Endodermal cell (in vitro differentiated cells): ENCODE measurements around the gene TRAPPC3L. TPM values are rescaled to one million over a fixed set of nuclear protein-coding genes. Genes with fewer than 3 reads are reported as not detected.
A peak's percentile ranks its signal among the peaks of the same experiment; 100 is the strongest.

Experiments used
- DNase-seq: peaks from one replicate; pipeline ENCODE4 v3.0.0-alpha.2; 2017
- H3K27ac ChIP-seq: 2 replicates; pipeline ENCODE4 v1.5.1; 2013; ENCODE audit warnings: mild to moderate bottlenecking, low read depth, low read length, moderate library complexity
- H3K27me3 ChIP-seq: 2 replicates; pipeline ENCODE4 v1.6.1; 2013; ENCODE audit warnings: mild to moderate bottlenecking, low read length, moderate library complexity; ENCODE audit not compliant: insufficient read depth, control insufficient read depth, poor library complexity, severe bottlenecking
- H3K36me3 ChIP-seq: 2 replicates; pipeline ENCODE4 v1.7.0; 2013; ENCODE audit warnings: mild to moderate bottlenecking, low read length, moderate library complexity; ENCODE audit not compliant: control insufficient read depth, insufficient read depth
- H3K4me1 ChIP-seq: one replicate; pipeline ENCODE4 v1.7.0; 2013; ENCODE audit warnings: low read length; ENCODE audit not compliant: control insufficient read depth, insufficient read depth
- H3K4me3 ChIP-seq: 2 replicates; pipeline ENCODE4 v1.5.1; 2013; ENCODE audit warnings: mild to moderate bottlenecking, low read length, moderate library complexity
- H3K9ac ChIP-seq: 2 replicates; pipeline ENCODE4 v1.6.1; 2013; ENCODE audit warnings: mild to moderate bottlenecking, low read length, moderate library complexity; ENCODE audit not compliant: poor library complexity, severe bottlenecking; ENCODE audit errors: extremely low read depth
- H3K9me3 ChIP-seq: 2 replicates; pipeline ENCODE4 v1.6.1; 2013; ENCODE audit warnings: mild to moderate bottlenecking, low read length, moderate library complexity; ENCODE audit not compliant: control insufficient read depth
- H3K27ac Mint-ChIP-seq: 2 replicates; pipeline ENCODE4 v1.8.0; 2020; ENCODE audit warnings: mixed read lengths
- H3K27me3 Mint-ChIP-seq: 2 replicates; pipeline ENCODE4 v1.8.0; 2021; ENCODE audit warnings: mild to moderate bottlenecking, mixed read lengths; ENCODE audit not compliant: insufficient read depth
- H3K36me3 Mint-ChIP-seq: 2 replicates; pipeline ENCODE4 v1.8.0; 2020; ENCODE audit warnings: low read depth, mixed read lengths
- H3K4me1 Mint-ChIP-seq: 2 replicates; pipeline ENCODE4 v1.8.0; 2020; ENCODE audit warnings: mixed read lengths
- H3K4me3 Mint-ChIP-seq: 2 replicates; pipeline ENCODE4 v1.8.0; 2020; ENCODE audit warnings: mild to moderate bottlenecking, moderate library complexity, mixed read lengths
- H3K9me3 Mint-ChIP-seq: 2 replicates; pipeline ENCODE4 v1.8.0; 2020; ENCODE audit warnings: mild to moderate bottlenecking, mixed read lengths
- WGBS, 2 experiments: methylation state at CpG; one replicate each; pipeline versions ENCODE4 v1.1.5 to v1.1.7; 2013; ENCODE audit warnings: missing lambda C conversion rate in 2 of 2, mixed read lengths in 1 of 2; ENCODE audit not compliant: insufficient coverage in 1 of 2, insufficient read length in 1 of 2; 5-methylcytosine and 5-hydroxymethylcytosine counted together
- total RNA-seq, 2 donors: library from RNA; stranded (reverse); fragmentation: NEBNext Ultra II Directional in 1 of 2; extraction: Animal tissue kit (Norgen Biotek cat#: 25700) in 1 of 2; gene quantifications; 2 replicates in 1 of 2; 3 replicates in 1 of 2; pipeline ENCODE4 v1.2.1, GENCODE V29; 2021
- TF ChIP-seq, protein P1 (sequence below): fragments of 200-600 bp; sonication (generic); conservative IDR thresholded peaks from 2 replicates; pipeline ENCODE4 v1.5.0; 2021; ENCODE audit warnings: antibody characterized with exemption, mild to moderate bottlenecking

The TRAPPC3L gene
- total RNA-seq, 2 donors from 2014 or later = not detected

DNA sequence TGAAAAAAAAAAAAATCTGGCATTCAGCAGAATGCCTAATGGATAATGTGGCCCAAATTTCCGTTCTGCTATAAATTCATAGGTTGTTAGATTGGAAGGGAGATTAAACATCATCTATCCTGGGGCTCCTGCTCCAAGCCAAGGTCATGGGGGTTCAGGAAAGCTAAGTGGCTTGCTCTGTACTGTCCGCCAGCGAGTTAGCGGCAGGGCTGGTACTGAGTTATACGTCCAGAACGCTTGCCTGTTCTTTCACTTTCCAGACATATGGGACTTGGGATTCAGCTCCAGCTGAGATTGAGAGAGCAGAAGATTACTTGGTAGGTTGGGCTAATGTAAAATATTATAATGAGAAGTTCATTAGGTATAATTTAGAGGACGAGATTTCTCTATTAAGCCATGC lies 26.7 kb upstream of the TRAPPC3L start:
- Histone ChIP-seq H3K4me1 (peaks cover 7% of the 10 kb centered on the region), H3K36me3 (peaks cover 18% of the 10 kb centered on the region), H3K9me3 (no peaks in the 10 kb centered on the region), H3K27ac (no peak overlapping the region), H3K9ac (peak overlapping the region; percentile 89), H3K27me3 (no peaks in the 10 kb centered on the region), H3K4me3 (peak overlapping the region; percentile 92)
- H3K27me3 Mint-ChIP-seq = peaks cover 2% of the 10 kb centered on the region
- peaks cover 10% of the 10 kb centered on the region for H3K36me3 Mint-ChIP-seq
- peak overlapping the region; percentile 95 for H3K27ac Mint-ChIP-seq
- WGBS, 2 experiments = 4% methylated on average over 6 of the region's 7 CpGs; no CpG with 5 or more reads in 1 of the 2 experiments
- TF ChIP-seq, protein P1, sequence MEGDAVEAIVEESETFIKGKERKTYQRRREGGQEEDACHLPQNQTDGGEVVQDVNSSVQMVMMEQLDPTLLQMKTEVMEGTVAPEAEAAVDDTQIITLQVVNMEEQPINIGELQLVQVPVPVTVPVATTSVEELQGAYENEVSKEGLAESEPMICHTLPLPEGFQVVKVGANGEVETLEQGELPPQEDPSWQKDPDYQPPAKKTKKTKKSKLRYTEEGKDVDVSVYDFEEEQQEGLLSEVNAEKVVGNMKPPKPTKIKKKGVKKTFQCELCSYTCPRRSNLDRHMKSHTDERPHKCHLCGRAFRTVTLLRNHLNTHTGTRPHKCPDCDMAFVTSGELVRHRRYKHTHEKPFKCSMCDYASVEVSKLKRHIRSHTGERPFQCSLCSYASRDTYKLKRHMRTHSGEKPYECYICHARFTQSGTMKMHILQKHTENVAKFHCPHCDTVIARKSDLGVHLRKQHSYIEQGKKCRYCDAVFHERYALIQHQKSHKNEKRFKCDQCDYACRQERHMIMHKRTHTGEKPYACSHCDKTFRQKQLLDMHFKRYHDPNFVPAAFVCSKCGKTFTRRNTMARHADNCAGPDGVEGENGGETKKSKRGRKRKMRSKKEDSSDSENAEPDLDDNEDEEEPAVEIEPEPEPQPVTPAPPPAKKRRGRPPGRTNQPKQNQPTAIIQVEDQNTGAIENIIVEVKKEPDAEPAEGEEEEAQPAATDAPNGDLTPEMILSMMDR = no peak
- H3K9me3 Mint-ChIP-seq = no peaks in the 10 kb centered on the region
- H3K4me3 Mint-ChIP-seq = peak overlapping the region; percentile 91
- DNase-seq = no peak
- H3K4me1 Mint-ChIP-seq = peaks cover 5% of the 10 kb centered on the region

DNA sequence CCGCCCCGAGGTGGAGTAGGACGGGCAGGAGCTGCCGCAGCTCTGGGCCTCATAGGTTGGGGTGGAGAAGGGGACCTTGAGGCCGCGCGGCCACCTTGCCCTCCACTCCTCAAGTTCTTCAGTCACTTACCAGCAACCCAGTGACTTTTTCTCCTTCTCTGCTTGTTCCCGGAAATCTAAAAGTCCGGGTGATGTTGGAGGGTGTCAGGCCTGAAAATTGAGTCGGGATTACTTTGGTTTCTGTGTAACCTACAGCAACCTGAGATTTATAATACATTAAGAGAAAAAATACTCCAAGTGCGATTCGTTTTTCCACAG lies 26.2 kb upstream of the TRAPPC3L start:
- Mint-ChIP-seq H3K9me3 (no peaks in the 10 kb centered on the region), H3K27ac (peak overlapping the region; percentile 95), H3K27me3 (peaks cover 7% of the 10 kb centered on the region), H3K36me3 (peaks cover 8% of the 10 kb centered on the region), H3K4me1 (peaks cover 5% of the 10 kb centered on the region), H3K4me3 (peak overlapping the region; percentile 91)
- peak overlapping the region; percentile 89 for H3K9ac ChIP-seq
- H3K9me3 ChIP-seq = no peaks in the 10 kb centered on the region
- WGBS, 2 experiments = 0 to 7% methylated on average over 3 to 10 of the region's 12 CpGs
- H3K36me3 ChIP-seq = peaks cover 18% of the 10 kb centered on the region
- no peaks in the 10 kb centered on the region for H3K27me3 ChIP-seq
- H3K4me1 ChIP-seq = peaks cover 7% of the 10 kb centered on the region
- TF ChIP-seq, protein P1 = no peak
- peak overlapping the region; percentile 85 for H3K27ac ChIP-seq
- peak overlapping the region; percentile 92 for H3K4me3 ChIP-seq
- no peak for DNase-seq

DNA sequence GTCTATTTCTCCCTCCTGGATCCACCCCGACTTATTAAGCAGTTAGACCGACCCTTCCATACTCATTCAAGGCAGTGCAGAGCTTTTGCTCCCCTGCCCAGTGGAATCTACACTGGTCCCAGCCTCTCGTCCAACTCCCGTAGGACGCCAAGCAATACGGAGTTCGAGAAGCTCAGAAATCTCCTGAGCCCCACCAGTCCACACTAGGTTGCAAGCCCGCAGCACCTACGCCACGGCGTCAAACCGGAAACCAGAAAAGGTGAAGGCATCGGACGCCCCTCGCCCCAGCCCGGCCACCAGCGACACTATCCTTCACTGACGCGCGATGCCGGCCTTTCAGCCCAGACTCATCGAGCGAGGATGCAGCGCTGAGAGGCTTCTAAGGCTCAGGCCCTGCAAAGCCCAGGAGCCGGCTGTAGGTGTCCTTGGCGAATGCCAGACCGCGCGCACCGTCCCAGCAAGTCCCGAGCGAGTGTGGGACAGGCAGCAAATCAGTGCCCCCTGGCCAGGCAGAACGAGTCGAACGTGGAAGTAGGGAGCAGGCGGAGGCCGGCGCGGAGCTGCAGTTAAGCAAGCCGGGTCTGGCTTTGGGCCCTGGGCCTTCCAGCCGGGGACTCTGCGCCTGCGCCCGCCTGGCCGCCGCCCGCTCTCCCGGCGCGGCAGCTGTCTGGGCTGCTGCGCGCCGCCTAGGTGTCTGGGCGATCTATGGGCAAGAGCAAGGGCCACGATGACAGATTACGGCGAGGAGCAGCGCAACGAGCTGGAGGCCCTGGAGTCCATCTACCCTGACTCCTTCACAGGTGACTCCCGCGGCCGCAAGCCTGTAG lies 25.6 kb upstream of the TRAPPC3L start, which contains the start of gene RWDD1:
Gene RWDD1, plus strand, starts transcription at position 649 of the 827 bp plus-strand sequence. Its CDS starts 79 bp downstream, at position 728.
- 0 to 1% methylated on average over 29 to 62 of the region's 62 CpGs for WGBS, 2 experiments
- Histone ChIP-seq H3K4me1 (peaks cover 7% of the 10 kb centered on the region), H3K4me3 (peak within 1 kb of the TSS; percentile 92), H3K27me3 (no peaks in the 10 kb centered on the region), H3K9me3 (no peaks in the 10 kb centered on the region), H3K27ac (peak within 1 kb of the TSS; percentile 85), H3K9ac (peak within 1 kb of the TSS; percentile 89), H3K36me3 (peaks cover 14% of the 10 kb centered on the region)
- peaks cover 5% of the 10 kb centered on the region for H3K4me1 Mint-ChIP-seq
- DNase-seq = peak; percentile 100
- H3K27me3 Mint-ChIP-seq = peaks cover 7% of the 10 kb centered on the region
- TF ChIP-seq, protein P1 = peak; percentile 10
- no peaks in the 10 kb centered on the region for H3K9me3 Mint-ChIP-seq
- peak within 1 kb of the TSS; percentile 99 for H3K27ac Mint-ChIP-seq
- peaks cover 4% of the 10 kb centered on the region for H3K36me3 Mint-ChIP-seq
- peak within 1 kb of the TSS; percentile 91 for H3K4me3 Mint-ChIP-seq
